Heart left ventricle (tissue), 13 donors: ENCODE data around the gene TLL1.

Experiments
- CTCF ChIP-seq, 12 donors: fragments of 200-600 bp; sonication (generic) in 4 of 12; IDR thresholded peaks; one replicate each; pipeline versions ENCODE4 v1.5.0 to v1.8.0; 2018 to 2022; ENCODE audit warnings: antibody characterized with exemption in 12 of 12, mild to moderate bottlenecking in 5 of 12
- POLR2A ChIP-seq, 2 donors: fragments of 450-650 bp; IDR thresholded peaks; one replicate each; pipeline ENCODE4 v1.6.1; 2017; ENCODE audit warnings: antibody characterized with exemption in 2 of 2, mild to moderate bottlenecking in 2 of 2, moderate library complexity in 2 of 2
- donor health status: ischemic (EF 13 %, LVEDD 7.1; RV severe dilation, severe dysfunction).
- donor health status: DM: no; HTN: yes; CAD: no.
- donor health status: DM: no; HTN: no; CAD: no.
- donor health status: ischemic (EF 25% LVEDD 6.9; RV normal size, moderate dysfunction).
- donor health status: ischemic (EF 25% LVEDD 5.7; RV mildly dilated, moderate dysfunction).
- donor health status: ischemic (EF 35%, LVEDD 5.7; RV mildly dilated, moderate dysfunction).
- donor health status: nonischemic (EF 11% LVEDD 7.7; RV severe dilation, severe dysfunction).
- donor health status: DM: yes; HTN: yes; CAD: no.
- donor health status: PGD.
- donor health status: ischemic (EF 29% LVEDD 5.4; RV normal size, mild dysfunction).
- donor health status: nonischemic (EF 23%, LVEDD 6.1; RV moderate dilation, normal function).

DNA sequence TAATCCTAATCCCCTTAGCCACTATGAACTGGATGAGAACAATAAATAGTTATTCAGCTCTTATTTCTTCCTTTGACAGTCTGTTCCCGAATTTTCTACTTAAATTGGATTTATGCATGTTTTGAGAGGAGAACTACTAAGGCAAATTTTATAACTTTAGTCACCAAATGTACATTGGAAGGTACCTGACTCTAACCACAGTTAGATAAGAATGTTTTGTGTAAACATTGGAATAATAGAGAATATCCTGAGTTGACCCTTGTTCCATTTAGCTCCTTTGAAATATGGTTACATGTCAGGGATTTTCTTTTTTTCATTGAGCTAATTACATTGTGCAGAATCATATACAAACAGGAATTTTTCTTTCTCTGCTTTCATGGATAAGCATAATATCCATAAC, 202.6 kb downstream of the TLL1 start:
- TF ChIP-seq CTCF (IDR thresholded peaks at IDR 0.05): no peak
- TF ChIP-seq POLR2A (IDR thresholded peaks at IDR 0.05): no peak
